Ureter (tissue), 1 donor: ENCODE data around the gene SYNGR3. TPM values are rescaled to one million over a fixed set of nuclear protein-coding genes. Genes with fewer than 3 reads are reported as not detected.
"Not testable (repeated sequence)": the region's sequence is repeated elsewhere in the genome, so short reads cannot be mapped to it uniquely, and the experiment has no call there.

ENCODE experiments used
- DNase-seq: peaks from one replicate; pipeline ENCODE4 v3.0.0-alpha.2; 2020; ENCODE audit warnings: low spot score
- total RNA-seq: library from RNA; stranded (reverse); gene quantifications from one replicate; pipeline ENCODE4 v1.2.4, GENCODE V29; 2023
- donor health status: DM: yes; HTN: yes; CAD: no.

Gene SYNGR3, protein sequence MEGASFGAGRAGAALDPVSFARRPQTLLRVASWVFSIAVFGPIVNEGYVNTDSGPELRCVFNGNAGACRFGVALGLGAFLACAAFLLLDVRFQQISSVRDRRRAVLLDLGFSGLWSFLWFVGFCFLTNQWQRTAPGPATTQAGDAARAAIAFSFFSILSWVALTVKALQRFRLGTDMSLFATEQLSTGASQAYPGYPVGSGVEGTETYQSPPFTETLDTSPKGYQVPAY
- 0.86 TPM for total RNA-seq

- DNase-seq = no peak
Observed at GRCh38 chr16:1989209-1990100, at the start of gene SYNGR3. Gene SYNGR3, plus strand, starts transcription at chr16:1989970. Its CDS starts 133 bp downstream, at chr16:1990103.

- DNase-seq = no peak
Observed at GRCh38 chr16:1940273-1941161, 49.3 kb upstream of the SYNGR3 start.

- peak; percentile 47 for DNase-seq
Observed at GRCh38 chr16:1941162-1942046, 48.4 kb upstream of the SYNGR3 start.

DNA sequence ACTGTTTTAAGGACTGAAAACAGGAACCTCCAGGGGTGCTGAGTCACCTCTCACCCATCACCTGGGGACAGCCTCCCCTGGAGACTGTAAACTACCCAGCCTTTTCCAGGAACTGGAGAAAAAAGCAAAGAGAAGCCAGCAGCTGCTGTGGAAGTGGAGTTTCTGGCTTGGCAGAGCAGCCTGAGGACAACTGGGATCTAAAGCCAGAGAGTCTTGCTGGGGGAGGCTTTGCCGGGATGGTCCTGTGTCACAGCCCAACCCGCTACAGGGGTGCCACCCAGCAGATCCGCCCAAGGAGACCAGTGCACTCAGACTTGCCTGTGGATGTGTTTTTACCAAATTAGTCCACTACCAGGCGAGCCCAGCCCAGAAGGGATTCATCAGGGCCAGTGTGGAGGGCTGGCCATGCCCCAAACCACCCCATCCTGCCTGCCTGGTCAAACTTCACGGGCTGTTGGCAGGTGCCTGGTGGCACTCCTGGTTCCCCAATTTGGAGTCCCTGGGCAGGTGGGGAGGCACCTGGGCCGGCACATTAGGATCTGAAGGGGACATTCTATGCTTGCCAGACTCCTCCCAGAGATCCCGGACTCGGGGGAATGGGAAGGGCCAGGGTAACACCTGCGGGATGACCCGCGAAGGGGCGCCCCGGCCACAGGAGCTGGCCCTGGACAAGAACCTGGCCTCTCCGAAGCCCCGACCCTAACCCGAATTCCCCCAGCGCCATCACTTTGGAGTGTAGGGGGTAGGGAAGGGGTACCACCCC is 47.5 kb upstream of the SYNGR3 start:
- peak; percentile 48 for DNase-seq

DNA sequence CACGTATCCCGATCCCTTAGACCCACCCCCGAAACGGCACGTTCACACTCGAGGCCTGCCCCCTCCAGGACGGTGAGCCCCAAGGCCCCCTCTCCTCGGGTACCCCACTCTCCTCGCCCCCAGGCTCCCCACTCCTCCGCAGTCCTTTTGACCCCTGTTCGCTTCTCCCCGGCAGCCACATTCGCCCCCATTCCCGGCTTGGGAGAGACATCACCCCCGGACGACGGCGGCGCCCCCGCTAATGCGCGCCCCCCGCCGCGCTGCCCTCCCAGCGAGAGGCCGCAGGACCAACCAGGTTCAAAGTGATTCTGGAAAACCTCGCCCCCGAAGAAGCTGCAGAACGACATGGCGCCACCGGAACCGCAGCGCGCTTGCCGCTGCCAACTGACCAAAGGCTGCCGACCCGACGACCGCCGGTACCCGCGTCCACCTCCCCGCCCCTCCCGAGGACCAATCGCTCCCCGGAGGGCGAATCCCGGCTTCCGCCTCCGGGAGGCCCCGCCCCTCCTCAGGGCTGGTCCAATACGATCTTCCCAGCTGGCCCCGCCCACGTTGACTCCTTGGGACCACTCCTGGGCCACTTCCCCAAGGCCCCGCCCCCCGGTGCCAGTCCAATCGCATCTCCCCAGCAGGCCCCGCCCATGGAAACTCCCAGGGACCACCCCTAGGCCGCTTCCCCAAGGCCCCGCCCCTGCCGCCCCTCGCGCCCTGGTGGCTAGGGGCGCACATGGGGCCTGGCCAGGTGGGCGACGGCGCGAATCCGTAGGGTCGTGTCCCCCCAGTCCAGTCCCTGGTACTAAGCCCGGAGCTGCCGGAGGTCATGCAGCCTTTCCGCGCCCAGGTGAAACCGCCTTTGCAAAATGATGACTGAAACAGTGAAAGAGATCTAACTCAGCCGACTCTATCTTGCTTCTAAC is 46.7 kb upstream of the SYNGR3 start, which contains the start of gene MSRB1:
Gene MSRB1 (minus strand): TSS at position 390 of the 917 bp plus-strand sequence. CDS start 43 bp downstream, at position 347.
- peak; percentile 100 for DNase-seq

DNA sequence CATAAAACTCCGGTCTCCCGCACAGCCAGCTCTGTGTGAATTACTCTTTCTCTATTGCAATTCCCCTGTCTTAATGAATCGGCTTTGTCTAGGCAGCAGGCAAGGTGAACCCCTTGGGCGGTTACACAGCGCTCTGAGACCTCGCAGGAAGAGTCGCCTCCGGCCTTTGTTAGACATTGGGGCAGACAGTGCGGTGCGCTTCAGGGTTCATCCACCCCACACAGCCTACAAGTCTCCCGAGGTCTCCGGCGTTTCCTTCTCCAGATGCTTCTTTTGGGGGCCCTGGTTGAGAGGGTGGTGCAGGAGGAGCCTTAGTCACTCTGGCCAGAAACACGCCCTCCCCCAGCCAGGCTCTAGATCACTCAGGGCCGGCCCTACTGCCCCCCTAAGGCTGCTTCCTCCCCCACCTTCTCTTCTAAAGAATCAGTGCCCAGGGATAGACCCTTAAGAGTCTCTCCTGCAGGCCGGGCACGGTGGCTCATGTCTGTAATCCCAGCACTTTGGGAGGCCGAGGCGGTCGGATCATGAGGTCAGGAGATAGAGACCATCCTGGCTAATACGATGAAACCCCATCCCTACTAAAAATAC is 45.1 kb upstream of the SYNGR3 start:
- DNase-seq = peak; percentile 41

DNA sequence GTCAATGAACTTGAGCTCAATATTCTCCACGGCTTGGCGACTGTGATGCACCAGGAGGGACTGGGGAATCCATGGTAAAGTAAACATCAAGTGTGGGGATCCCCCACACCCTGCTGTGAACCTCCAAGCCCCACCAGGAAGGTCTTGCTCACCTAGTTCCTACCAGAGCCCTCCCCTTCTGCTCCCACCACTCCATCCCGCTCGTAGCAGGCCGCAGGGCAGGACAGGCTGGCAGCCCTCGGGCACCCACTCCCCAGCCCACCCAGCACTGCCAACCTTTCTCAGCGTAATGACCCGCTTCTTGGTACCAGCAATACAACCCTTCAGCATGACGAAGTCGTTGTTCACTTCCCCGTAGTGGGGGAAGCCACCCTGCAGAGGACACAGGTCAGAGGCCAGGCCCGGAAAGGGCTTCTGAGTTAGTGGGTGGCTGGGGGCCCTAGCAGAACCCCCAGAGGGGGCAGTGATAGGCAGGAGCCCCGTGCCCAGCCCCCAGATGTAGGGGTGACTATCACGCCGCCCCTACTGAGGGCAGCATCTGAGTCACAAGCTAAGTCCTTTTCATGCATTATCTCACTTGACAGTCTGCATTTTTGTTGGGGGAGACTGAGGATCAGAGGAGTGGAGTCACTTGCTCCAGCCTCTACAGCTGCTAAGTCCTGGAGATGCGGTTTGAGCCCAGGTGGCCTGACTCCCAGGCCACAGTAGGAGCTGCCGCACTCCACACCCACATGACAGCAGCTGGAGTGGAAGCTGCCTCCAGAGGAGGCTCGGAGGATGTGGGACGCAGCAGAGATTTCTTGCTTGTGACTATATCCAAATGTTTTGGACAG is 44.0 kb upstream of the SYNGR3 start:
- peak; percentile 41 for DNase-seq

GRCh38 chr16:1946495-1947368 is 43.0 kb upstream of the SYNGR3 start:
- peak; percentile 39 for DNase-seq

DNA sequence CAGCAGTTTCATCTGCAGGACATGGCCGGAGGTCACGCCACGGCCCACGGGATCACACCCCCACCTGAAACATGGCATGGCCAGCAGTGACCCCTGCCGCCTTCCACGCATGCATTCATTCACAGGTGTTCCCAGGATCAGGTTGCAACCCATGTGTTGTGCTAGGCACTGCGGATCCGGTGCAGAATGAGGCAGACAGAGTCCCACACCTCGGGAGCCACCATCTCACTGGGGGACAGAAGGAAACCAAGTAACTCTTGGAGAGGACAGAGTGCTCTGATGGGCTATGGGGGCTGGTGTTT is 42.5 kb upstream of the SYNGR3 start:
- DNase-seq = no peak

DNA sequence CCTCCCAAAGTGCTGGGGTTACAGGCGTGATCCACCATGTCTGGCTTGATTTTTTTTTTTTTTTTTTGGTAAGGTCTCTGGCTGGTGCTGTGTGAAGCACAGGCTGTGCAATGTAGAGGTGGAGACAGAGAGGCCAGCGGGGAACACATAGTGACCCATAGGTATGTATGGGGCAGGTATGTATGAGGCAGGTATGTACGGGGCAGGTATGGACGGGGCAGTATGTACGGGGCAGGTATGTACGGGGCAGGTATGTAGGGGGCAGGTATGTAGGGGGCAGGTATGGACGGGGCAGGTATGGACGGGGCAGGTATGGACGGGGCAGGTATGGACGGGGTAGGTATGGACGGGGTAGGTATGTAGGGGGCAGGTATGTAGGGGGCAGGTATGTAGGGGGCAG is 40.3 kb upstream of the SYNGR3 start:
- no peak for DNase-seq

DNA sequence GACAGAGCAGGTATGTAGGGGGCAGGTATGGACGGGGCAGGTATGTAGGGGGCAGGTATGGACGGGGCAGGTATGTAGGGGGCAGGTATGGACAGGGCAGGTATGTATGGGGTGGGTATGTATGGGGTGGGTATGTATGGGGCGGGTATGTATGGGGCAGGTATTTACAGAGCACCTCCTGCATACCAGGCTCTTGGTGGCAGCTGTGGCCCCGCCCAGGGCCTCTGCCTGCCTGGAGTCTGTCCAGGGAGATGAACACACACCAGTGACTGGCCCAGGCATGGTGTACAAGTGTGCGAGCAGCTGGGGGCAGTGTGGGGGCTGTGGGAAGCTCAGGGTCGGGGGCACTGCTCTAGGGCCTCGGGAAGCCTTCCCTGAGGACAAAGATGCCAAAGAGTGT is 39.7 kb upstream of the SYNGR3 start:
- no peak for DNase-seq

- no peak for DNase-seq
Observed at GRCh38 chr16:1950559-1950958, 39.2 kb upstream of the SYNGR3 start.

- no peak for DNase-seq
Observed at GRCh38 chr16:1953734-1954133, 36.0 kb upstream of the SYNGR3 start.

DNA sequence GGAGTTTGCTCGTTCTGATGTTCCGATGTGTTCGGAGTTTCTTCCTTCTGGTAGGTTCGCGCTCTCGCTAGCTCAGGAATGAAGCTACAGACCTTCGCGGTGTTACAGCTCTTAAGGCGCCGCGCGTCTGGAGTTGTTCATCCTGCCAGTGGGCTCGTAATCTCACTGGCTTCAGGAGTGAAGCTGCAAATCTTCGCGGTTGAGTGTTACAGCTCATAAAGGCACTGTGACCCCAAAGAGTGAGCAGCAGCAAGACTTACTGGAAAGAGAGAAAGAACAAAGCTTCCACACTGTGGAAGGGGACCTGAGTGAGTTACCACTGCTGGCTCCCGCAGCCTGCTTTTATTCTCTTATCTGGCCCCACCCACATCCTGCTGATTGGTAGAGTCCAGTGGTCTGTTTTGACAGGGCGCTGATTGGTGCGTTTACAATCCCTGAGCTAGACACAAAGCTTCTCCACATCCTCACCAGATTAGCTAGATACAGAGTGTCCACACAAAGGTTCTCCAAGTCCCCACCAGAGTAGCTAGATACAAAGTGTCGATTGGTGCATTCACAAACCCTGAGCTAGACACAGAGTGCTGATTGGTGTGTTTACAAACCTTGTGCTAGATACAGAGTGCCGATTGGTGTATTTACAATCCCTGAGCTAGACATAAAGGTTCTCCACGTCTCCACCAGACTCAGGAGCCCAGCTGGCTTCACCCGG is 32.2 kb upstream of the SYNGR3 start:
- not testable (repeated sequence) for DNase-seq

- not testable (repeated sequence) for DNase-seq
Observed at GRCh38 chr16:1958143-1958491, 31.7 kb upstream of the SYNGR3 start.

DNA sequence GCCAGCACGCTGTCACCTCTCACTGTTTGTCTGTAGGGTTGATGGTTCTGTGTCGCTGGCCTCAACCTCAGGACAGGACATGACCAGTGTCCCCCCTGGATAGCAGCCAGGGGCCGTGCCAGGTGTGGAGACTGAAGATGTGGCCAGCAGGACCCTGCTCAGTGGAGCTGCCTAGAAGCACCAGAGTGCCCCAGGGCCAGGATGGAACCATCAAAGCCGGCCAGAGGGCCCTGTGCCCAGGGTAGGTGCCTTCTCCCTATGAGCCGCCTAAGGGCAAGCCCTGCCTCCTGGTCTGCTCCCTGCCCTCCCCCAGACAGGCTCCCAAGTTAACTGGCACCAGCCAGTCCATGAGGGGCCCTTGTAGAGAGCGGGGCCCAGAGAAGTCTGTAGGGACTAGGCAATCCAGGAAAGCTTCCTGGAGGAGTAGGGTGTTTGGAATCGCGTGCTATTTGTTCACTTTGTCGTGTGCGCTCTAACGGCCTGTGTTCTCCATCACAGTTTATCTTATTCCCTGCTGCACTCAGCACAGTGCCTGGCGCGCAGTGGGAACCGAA is 31.0 kb upstream of the SYNGR3 start:
- DNase-seq = no peak
